ENCODE measurements around the gene UBN2.

GRCh38 chr7:139232904-139233303 lies 1.9 kb downstream of the UBN2 start:
- TF ChIP-seq CTCF (IDR thresholded peaks at IDR 0.05; ENCODE audit: low read length) = no peak
- TF ChIP-seq EZH2 (IDR thresholded peaks at IDR 0.05; ENCODE audit: borderline replicate concordance, low read length) = no peak

Data from OCI-LY1 (cell line).